ENCODE data around the gene MTMR3.

- TF ChIP-seq POLR2A (IDR thresholded peaks at IDR 0.05; ENCODE audit: low read length) (no peak), CBX8 (IDR thresholded peaks at IDR 0.05) (no peak), MAFK (IDR thresholded peaks at IDR 0.05; ENCODE audit: partially characterized antibody) (no peak), FOSL2 (IDR thresholded peaks at IDR 0.05) (no peak), FOSL2 (CRISPR knock-in tag; IDR thresholded peaks at IDR 0.05) (no peak), TFCP2L1 (CRISPR knock-in tag; IDR thresholded peaks at IDR 0.05) (no peak)
- TF ChIP-seq, protein P1, sequence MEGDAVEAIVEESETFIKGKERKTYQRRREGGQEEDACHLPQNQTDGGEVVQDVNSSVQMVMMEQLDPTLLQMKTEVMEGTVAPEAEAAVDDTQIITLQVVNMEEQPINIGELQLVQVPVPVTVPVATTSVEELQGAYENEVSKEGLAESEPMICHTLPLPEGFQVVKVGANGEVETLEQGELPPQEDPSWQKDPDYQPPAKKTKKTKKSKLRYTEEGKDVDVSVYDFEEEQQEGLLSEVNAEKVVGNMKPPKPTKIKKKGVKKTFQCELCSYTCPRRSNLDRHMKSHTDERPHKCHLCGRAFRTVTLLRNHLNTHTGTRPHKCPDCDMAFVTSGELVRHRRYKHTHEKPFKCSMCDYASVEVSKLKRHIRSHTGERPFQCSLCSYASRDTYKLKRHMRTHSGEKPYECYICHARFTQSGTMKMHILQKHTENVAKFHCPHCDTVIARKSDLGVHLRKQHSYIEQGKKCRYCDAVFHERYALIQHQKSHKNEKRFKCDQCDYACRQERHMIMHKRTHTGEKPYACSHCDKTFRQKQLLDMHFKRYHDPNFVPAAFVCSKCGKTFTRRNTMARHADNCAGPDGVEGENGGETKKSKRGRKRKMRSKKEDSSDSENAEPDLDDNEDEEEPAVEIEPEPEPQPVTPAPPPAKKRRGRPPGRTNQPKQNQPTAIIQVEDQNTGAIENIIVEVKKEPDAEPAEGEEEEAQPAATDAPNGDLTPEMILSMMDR (IDR thresholded peaks at IDR 0.05): no peak
- TF ChIP-seq, protein P2, sequence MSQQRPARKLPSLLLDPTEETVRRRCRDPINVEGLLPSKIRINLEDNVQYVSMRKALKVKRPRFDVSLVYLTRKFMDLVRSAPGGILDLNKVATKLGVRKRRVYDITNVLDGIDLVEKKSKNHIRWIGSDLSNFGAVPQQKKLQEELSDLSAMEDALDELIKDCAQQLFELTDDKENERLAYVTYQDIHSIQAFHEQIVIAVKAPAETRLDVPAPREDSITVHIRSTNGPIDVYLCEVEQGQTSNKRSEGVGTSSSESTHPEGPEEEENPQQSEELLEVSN (IDR thresholded peaks at IDR 0.05; ENCODE audit: borderline replicate concordance, low read depth): no peak
Observed at GRCh38 chr22:30073743-30074142, 190.8 kb downstream of the MTMR3 start.

All from A549 (cell line).